GM19193 (cell line): Measurements from ENCODE around the gene LARP1.

Experiments
- POLR2A ChIP-seq: IDR thresholded peaks from 4 replicates; pipeline ENCODE4 v1.6.1; 2011; ENCODE audit not compliant: insufficient read depth, insufficient read length; ENCODE audit errors: extremely low read depth

The LARP1 gene

GRCh38 chr5:154771383-154771901 lies 16.3 kb downstream of the LARP1 start:
- no peak for TF ChIP-seq POLR2A

GRCh38 chr5:154773326-154773725 lies 18.1 kb downstream of the LARP1 start:
- TF ChIP-seq POLR2A = no peak

DNA sequence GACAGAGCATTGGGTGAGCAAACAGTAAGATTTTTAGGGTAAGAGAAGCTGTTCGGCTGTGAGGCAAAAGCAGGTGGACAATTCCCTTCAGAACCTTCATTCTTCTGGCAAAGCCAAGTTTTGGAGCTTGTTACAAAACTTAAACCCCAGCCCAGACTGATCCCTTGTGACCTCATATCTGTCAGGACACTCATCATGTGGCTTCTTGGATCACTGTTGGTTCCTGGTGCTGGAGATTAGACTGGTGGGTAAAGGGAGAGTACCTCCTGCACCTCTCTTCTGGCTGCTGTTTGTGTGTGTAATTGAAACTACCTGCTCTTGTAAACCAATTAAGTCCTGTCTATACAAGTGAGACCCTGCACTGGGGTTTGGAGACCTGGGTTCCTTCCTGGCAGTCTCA lies 21.0 kb downstream of the LARP1 start:
- no peak for TF ChIP-seq POLR2A

DNA sequence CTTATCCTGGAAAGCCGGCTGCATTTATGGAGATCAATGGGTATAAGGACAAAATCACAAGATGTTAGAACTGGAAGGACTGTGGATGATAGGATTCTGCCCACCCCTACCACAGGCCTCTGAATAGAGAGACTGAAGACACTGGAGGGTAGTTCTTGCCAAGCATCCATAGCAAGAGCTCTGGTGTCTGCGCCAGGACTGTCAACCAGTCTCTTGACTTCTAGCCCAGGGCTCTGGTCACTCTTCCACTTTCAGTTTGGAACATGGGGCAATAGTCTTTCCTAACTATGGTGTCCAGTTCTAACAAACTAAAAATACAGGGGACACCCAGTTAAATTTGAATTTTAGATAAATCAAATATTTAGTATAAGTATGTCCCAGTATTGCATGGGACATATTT lies 23.4 kb downstream of the LARP1 start:
- no peak for TF ChIP-seq POLR2A

DNA sequence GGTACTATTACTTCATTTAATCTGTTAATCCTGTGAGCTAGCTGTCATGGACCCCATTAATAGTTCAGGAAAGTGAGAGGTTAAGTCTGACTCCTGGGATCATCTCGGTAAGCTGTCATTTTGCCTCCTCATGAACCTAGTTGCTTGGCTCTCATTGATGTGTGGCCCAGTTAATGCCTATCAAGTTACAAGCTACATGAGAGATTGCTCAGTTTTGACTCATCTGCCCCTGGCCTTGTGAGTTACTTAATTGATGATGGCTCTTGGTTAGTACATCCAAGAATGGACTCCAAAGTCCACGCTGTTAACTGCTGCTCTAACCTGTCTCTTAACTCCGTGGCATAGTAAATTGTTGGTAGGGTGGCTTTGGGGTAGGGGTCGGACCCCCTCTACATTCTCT lies 23.9 kb downstream of the LARP1 start:
- no peak for TF ChIP-seq POLR2A

GRCh38 chr5:154780128-154780527 lies 25.0 kb downstream of the LARP1 start:
- TF ChIP-seq POLR2A = no peak

DNA sequence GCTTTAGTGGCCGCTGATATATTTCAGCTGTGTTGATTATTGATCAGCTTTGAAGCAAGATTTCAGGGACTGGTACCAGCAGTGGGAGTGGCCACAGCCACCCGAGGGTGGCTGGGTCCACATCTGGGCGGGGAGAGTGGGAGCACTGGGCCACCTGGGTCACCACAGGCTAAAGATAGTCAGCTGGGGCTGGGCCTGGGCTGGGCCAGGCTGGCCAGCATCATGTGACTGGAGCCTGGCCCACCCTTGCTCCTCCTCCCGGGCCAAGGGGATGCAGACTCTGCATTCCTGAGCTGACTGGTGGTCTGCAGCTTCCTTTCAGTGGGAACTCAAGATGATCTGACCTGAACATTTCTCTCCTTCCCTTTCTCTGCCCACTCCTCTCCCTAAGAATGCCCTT lies 27.1 kb downstream of the LARP1 start:
- no peak for TF ChIP-seq POLR2A

- TF ChIP-seq POLR2A = no peak
Observed at GRCh38 chr5:154782812-154783592, 27.8 kb downstream of the LARP1 start.

GRCh38 chr5:154783774-154784460 lies 28.7 kb downstream of the LARP1 start:
- TF ChIP-seq POLR2A = no peak

DNA sequence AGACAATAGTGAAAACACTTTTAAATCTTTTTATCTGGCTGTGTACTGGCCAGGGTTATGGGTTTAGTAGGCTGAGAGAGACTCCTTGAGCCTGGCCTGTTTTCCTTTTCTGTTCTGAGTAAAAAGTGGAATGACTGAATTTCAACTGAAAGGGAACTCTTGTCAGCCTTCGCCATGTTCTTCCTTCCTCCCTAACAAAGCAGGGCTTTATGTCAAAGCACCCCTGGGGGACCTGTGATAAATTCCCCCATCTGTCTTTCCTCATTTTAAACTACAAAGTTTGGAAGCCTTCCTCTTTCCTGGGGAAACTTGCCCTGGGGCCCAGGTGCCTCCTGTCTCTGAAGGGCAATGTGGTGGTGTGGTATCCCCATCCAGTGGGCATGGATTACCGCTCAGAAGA lies 29.7 kb downstream of the LARP1 start:
- TF ChIP-seq POLR2A = no peak

GRCh38 chr5:154786414-154786813 lies 31.2 kb downstream of the LARP1 start:
- TF ChIP-seq POLR2A = no peak

GRCh38 chr5:154788212-154788611 lies 33.0 kb downstream of the LARP1 start:
- no peak for TF ChIP-seq POLR2A

DNA sequence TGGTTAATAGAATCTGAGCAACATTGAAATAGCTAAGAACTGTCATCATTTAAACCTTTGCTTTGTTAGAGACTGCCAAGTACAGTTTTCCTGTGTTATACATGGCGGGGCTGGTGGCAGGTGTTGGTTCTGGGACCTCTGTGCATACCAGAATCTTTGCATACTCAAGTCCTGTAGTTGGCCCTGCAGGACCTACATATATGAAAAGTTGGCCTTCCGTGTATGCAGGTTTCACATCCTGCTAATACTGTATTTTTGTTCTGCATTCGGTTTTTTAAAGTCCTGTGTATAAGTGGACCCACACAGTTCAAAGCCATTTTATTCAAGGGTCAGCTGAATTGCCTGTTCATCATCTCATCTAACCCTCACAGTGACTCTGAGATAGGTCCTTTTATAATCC lies 36.4 kb downstream of the LARP1 start:
- no peak for TF ChIP-seq POLR2A

GRCh38 chr5:154793599-154794524 lies 38.7 kb downstream of the LARP1 start:
- TF ChIP-seq POLR2A = no peak
